Activated CD8-positive, alpha-beta T cell treated with anti-CD3 and anti-CD28 coated beads, Interleukin-2, amount 10 ng/mL, durations not matched to agents 7 days and 5 days (primary cell): ENCODE results near the gene MCRIP2. TPM values are rescaled to one million over a fixed set of nuclear protein-coding genes. Genes with fewer than 3 reads are reported as not detected.
"Not testable (repeated sequence)": the region's sequence is repeated elsewhere in the genome, so short reads cannot be mapped to it uniquely, and the experiment has no call there.

Experiments used
- ATAC-seq: fragments of 150-1000 bp; cut with Tn5 transposase; one replicate; pipeline ENCODE4 v1.10.0; 2021; ENCODE audit warnings: moderate library complexity
- CTCF ChIA-PET: fragments of 350-600 bp; sonication (Branson Sonifier 250); formaldehyde crosslinking; loops from one replicate; lab custom pipeline; 2021; ENCODE audit warnings: antibody characterized with exemption; lab: Charles Lee
- POLR2A ChIA-PET: fragments of 350-600 bp; sonication (Branson Sonifier 250); formaldehyde crosslinking; loops from one replicate; lab custom pipeline; 2021; ENCODE audit warnings: antibody characterized with exemption; lab: Charles Lee
- DNase-seq: peaks from one replicate; pipeline ENCODE4 v3.0.0-alpha.2; 2020
- H3K27ac Mint-ChIP-seq: one replicate; pipeline ENCODE4 v1.8.0; 2021; ENCODE audit warnings: mild to moderate bottlenecking, mixed read lengths
- H3K27me3 Mint-ChIP-seq: one replicate; pipeline ENCODE4 v1.8.0; 2021; ENCODE audit warnings: low read depth, mixed read lengths
- H3K36me3 Mint-ChIP-seq: one replicate; pipeline ENCODE4 v1.8.0; 2021; ENCODE audit warnings: low read depth, mixed read lengths
- H3K4me1 Mint-ChIP-seq: one replicate; pipeline ENCODE4 v1.8.0; 2021; ENCODE audit warnings: low read depth, mixed read lengths
- H3K4me3 Mint-ChIP-seq: one replicate; pipeline ENCODE4 v1.8.0; 2021; ENCODE audit warnings: mild to moderate bottlenecking, mixed read lengths
- H3K9me3 Mint-ChIP-seq: one replicate; pipeline ENCODE4 v1.8.0; 2022; ENCODE audit warnings: mixed read lengths; ENCODE audit not compliant: insufficient read depth
- total RNA-seq, 2 experiments: library from RNA; stranded (reverse); gene quantifications; one replicate each; pipeline ENCODE4 v1.2.3, GENCODE V29; 2021

Gene MCRIP2
- total RNA-seq, 2 experiments from 2014 or later: 40.6 to 40.9 TPM

GRCh38 chr16:682493-683395 is 41.1 kb downstream of the MCRIP2 start:
- DNase-seq: no peak
- peaks cover 28% of the 10 kb centered on the region for H3K36me3 Mint-ChIP-seq
- H3K4me3 Mint-ChIP-seq: peak overlapping the region; percentile 76
- POLR2A ChIA-PET: interaction anchor here (1.4 to 2.4 kb wide), 2 partner anchors 7 to 12 kb away, joined by 3 to 15 read pairs; partner anchors contain the start of gene WDR24
- H3K9me3 Mint-ChIP-seq: no peaks in the 10 kb centered on the region
- ATAC-seq: no peak
- CTCF ChIA-PET: interaction anchor here (1.7 kb wide), 1 partner anchor 15 kb away, joined by 8 read pairs; the partner anchor contains the start of gene RHOT2
- no peaks in the 10 kb centered on the region for H3K27me3 Mint-ChIP-seq
- peaks cover 46% of the 10 kb centered on the region for H3K4me1 Mint-ChIP-seq
- H3K27ac Mint-ChIP-seq: peak overlapping the region; percentile 72

GRCh38 chr16:683396-684070 is 41.9 kb downstream of the MCRIP2 start:
- DNase-seq (no peak), ATAC-seq (no peak)
- peak overlapping the region; percentile 76 for H3K4me3 Mint-ChIP-seq
- no peaks in the 10 kb centered on the region for H3K27me3 Mint-ChIP-seq
- POLR2A ChIA-PET: interaction anchor here (1.0 to 1.4 kb wide), 2 partner anchors 11 to 32 kb away, joined by 3 read pairs; no protein-coding TSS in a partner anchor
- H3K36me3 Mint-ChIP-seq: peaks cover 28% of the 10 kb centered on the region
- H3K4me1 Mint-ChIP-seq: peaks cover 47% of the 10 kb centered on the region
- H3K27ac Mint-ChIP-seq: peak overlapping the region; percentile 72
- CTCF ChIA-PET: no interaction called here
- H3K9me3 Mint-ChIP-seq: no peaks in the 10 kb centered on the region

GRCh38 chr16:684071-684794 is 42.6 kb downstream of the MCRIP2 start, which contains the start of gene JMJD8:
Gene JMJD8, minus strand, starts transcription at chr16:684334. Its CDS starts 15 bp downstream, at chr16:684319.
- peaks cover 50% of the 10 kb centered on the region for H3K4me1 Mint-ChIP-seq
- peak within 1 kb of the TSS; percentile 80 for H3K27ac Mint-ChIP-seq
- DNase-seq (peak; percentile 97), ATAC-seq (peak; percentile 74)
- H3K9me3 Mint-ChIP-seq: no peaks in the 10 kb centered on the region
- peaks cover 28% of the 10 kb centered on the region for H3K36me3 Mint-ChIP-seq
- ChIA-PET POLR2A (interaction anchor here (1.0 kb wide), 1 partner anchor 33 kb away, joined by 3 read pairs; no protein-coding TSS in a partner anchor), CTCF (interaction anchor here (0.7 kb wide), 1 partner anchor 36 kb away, joined by 3 read pairs; no protein-coding TSS in a partner anchor)
- peak within 1 kb of the TSS; percentile 76 for H3K4me3 Mint-ChIP-seq
- H3K27me3 Mint-ChIP-seq: no peaks in the 10 kb centered on the region

- Mint-ChIP-seq H3K9me3 (no peaks in the 10 kb centered on the region), H3K27ac (no peak overlapping the region), H3K36me3 (peaks cover 28% of the 10 kb centered on the region), H3K4me1 (peaks cover 55% of the 10 kb centered on the region), H3K4me3 (peak overlapping the region; percentile 15), H3K27me3 (no peaks in the 10 kb centered on the region)
- ChIA-PET POLR2A (no interaction called here), CTCF (no interaction called here)
- no peak for ATAC-seq
- no peak for DNase-seq
These were observed 43.5 kb downstream of the MCRIP2 start for GRCh38 chr16:684961-685696.

GRCh38 chr16:685967-686366 is 44.3 kb downstream of the MCRIP2 start:
- Mint-ChIP-seq H3K4me1 (peaks cover 58% of the 10 kb centered on the region), H3K9me3 (no peaks in the 10 kb centered on the region)
- CTCF ChIA-PET: no interaction called here

GRCh38 chr16:686459-687260 is 45.0 kb downstream of the MCRIP2 start:
- POLR2A ChIA-PET: no interaction called here

More at GRCh38 chr16:685967-686366, 44.3 kb downstream of the MCRIP2 start:
- ATAC-seq (no peak), DNase-seq (no peak)
- Mint-ChIP-seq H3K27ac (no peak overlapping the region), H3K27me3 (no peaks in the 10 kb centered on the region), H3K4me3 (peak overlapping the region; percentile 22), H3K36me3 (peaks cover 27% of the 10 kb centered on the region)
- POLR2A ChIA-PET: no interaction called here

GRCh38 chr16:687499-687898 is 45.9 kb downstream of the MCRIP2 start:
- H3K36me3 Mint-ChIP-seq: peaks cover 14% of the 10 kb centered on the region
- ChIA-PET POLR2A (no interaction called here), CTCF (no interaction called here)
- ATAC-seq (no peak), DNase-seq (no peak)
- H3K27me3 Mint-ChIP-seq: peaks cover 1% of the 10 kb centered on the region
- no peaks in the 10 kb centered on the region for H3K9me3 Mint-ChIP-seq
- H3K4me3 Mint-ChIP-seq: no peak overlapping the region
- no peak overlapping the region for H3K27ac Mint-ChIP-seq
- H3K4me1 Mint-ChIP-seq: peaks cover 46% of the 10 kb centered on the region

More at GRCh38 chr16:686459-687260, 45.0 kb downstream of the MCRIP2 start:
- Mint-ChIP-seq H3K27me3 (no peaks in the 10 kb centered on the region), H3K4me1 (peaks cover 54% of the 10 kb centered on the region), H3K4me3 (no peak overlapping the region), H3K36me3 (peaks cover 22% of the 10 kb centered on the region), H3K27ac (no peak overlapping the region), H3K9me3 (no peaks in the 10 kb centered on the region)
- DNase-seq: no peak
- no peak for ATAC-seq
- CTCF ChIA-PET: no interaction called here

GRCh38 chr16:689175-689897 is 47.7 kb downstream of the MCRIP2 start:
- peaks cover 4% of the 10 kb centered on the region for H3K36me3 Mint-ChIP-seq
- peaks cover 12% of the 10 kb centered on the region for H3K27me3 Mint-ChIP-seq
- POLR2A ChIA-PET: interaction anchor here (0.6 to 2.0 kb wide), 10 partner anchors 8 to 1377 kb away, joined by 3 to 15 read pairs (median 5); partner anchors contain the start of genes ANTKMT, RHBDL1, RHOT2 and STUB1
- no peaks in the 10 kb centered on the region for H3K9me3 Mint-ChIP-seq
- CTCF ChIA-PET: interaction anchor here (0.9 to 1.6 kb wide), 3 partner anchors 9 to 95 kb away, joined by 3 to 9 read pairs (median 3); partner anchors contain the start of gene STUB1
- peak overlapping the region; percentile 83 for H3K4me3 Mint-ChIP-seq
- DNase-seq (no peak), ATAC-seq (no peak)
- H3K4me1 Mint-ChIP-seq: peaks cover 38% of the 10 kb centered on the region
- H3K27ac Mint-ChIP-seq: peak overlapping the region; percentile 87

- peaks cover 20% of the 10 kb centered on the region for H3K27me3 Mint-ChIP-seq
- POLR2A ChIA-PET, H3K36me3 Mint-ChIP-seq, ATAC-seq, CTCF ChIA-PET, H3K27ac Mint-ChIP-seq, DNase-seq, H3K9me3 Mint-ChIP-seq: not testable (repeated sequence)
- peak overlapping the region; percentile 83 for H3K4me3 Mint-ChIP-seq
- peaks cover 38% of the 10 kb centered on the region for H3K4me1 Mint-ChIP-seq
These were observed 49.6 kb downstream of the MCRIP2 start for GRCh38 chr16:691242-691641.
